GM21723 (cell line): Measurements from ENCODE around the gene ZSWIM1.
A peak's percentile ranks its signal among the peaks of the same experiment; 100 is the strongest.

ENCODE experiments used
- ATAC-seq: cut with Tn5 transposase; IDR thresholded peaks from one replicate; pipeline ENCODE4 v1.9.1; 2021; ENCODE audit warnings: mild to moderate bottlenecking, moderate library complexity; ENCODE audit not compliant: unreplicated experiment

The ZSWIM1 gene

DNA sequence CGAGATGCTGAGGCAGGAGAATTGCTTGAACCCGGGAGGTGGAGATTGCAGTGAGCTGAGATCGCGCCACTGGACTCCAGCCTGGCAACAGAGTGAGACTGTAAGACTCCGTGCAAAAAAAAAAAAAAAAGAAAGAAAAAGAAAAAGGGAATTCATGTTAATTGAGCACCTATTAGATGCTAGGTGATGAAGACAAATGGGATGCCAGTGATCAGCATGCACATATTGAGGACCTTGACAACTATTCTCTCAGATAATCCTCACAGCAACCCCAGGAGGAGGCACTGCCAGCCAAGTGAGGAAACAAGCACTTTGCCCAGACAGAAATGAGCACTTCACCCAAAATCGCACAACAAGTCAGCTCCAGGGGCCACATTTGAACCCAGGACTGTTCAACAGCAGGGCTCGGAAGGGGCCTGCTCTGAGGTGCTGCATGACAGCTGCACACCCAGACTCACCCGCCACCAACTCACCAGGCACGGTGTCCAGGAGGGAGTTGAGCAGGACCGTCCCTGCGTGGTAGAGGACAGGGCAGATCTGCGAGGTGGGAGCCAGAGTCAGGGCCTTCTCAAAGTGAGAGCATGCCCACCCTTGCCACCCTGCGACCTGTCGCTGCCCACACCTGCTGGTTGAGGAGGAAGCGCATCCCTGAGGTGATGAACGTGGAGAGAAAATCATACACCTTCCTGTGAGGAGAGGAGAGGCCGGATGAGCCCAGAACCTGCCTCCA lies 26.4 kb downstream of the ZSWIM1 start:
- no peak for ATAC-seq

DNA sequence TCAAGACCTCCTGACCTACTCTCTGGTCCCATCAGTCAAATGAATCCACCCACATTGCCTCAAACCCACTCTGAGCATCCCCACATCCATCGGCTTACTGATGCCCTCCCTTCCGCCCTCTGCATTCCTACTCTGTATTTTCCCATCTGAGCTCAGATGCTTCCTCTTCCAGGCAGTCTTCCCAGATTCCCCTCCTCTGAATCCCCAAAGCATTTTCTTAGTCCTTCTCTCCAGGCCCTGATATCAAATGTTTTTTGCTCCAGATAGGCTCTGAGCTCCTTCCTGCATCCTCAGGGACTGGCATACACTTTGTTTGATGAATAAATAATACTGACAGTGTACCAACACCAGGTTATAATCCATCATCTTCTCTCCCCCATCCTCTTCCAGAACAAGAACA lies 27.1 kb downstream of the ZSWIM1 start:
- no peak for ATAC-seq

DNA sequence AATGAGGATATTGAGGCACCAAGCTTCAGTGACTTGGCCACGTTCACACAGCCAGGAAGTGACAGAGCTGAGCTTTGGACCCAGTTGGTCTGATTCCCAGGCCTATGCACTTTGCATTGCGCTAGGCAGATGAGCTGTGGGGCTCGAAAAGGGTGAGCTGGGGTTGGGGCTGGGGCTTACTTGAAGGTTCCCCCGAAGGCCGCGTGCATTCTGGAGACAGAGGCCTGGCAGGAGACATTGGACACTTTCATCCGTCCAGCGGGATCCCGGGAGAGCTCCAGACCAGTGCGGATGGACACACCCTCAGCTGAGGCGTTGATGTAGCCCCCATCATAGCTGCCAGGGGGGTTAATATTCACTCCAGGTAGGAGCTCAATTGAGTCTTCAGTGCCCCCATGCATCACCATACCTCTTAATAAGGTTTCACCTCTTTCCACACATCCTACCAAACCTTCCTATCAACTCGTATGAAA lies 28.3 kb downstream of the ZSWIM1 start:
- ATAC-seq: no peak

DNA sequence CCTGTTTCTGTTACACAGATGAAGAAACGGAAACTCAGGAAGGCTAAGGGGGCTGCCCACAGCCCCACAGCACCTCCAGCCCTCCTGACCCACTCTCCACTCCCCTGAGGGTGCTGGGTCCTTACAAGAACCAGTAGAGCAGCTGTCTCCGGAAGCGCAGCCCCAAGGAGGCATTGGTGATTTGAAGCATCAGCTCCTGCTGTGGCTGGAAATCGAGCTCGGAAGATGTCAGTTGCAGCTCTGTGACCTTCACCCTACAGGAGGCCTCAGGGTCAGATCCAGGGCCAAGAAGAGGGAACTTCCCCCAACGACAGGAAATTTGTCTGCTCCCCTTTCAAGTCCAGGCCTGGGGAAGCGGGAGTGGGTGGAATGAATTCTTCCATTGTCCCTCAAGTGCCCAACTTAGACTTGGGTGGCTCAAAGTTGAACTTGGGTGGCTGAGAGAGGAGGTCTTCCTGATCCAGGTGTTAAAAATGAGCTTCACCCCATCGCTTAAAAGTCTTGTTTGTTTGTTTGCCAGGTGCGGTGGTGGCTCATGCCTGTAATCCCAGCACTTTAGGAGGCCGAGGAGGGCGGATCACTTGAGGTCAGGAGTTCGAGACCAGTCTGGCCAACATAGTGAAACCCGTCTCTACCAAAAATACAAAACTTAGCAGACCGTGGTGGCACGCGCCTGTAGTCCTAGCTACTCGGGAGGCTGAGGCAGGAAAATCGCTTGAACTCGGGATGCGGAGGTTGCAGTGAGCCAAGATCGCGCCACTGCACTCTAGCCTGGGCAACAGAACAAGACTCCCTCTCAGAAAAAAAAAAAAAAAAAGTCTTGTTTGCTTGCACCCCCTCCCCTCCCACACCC lies 29.0 kb downstream of the ZSWIM1 start:
- ATAC-seq: no peak

DNA sequence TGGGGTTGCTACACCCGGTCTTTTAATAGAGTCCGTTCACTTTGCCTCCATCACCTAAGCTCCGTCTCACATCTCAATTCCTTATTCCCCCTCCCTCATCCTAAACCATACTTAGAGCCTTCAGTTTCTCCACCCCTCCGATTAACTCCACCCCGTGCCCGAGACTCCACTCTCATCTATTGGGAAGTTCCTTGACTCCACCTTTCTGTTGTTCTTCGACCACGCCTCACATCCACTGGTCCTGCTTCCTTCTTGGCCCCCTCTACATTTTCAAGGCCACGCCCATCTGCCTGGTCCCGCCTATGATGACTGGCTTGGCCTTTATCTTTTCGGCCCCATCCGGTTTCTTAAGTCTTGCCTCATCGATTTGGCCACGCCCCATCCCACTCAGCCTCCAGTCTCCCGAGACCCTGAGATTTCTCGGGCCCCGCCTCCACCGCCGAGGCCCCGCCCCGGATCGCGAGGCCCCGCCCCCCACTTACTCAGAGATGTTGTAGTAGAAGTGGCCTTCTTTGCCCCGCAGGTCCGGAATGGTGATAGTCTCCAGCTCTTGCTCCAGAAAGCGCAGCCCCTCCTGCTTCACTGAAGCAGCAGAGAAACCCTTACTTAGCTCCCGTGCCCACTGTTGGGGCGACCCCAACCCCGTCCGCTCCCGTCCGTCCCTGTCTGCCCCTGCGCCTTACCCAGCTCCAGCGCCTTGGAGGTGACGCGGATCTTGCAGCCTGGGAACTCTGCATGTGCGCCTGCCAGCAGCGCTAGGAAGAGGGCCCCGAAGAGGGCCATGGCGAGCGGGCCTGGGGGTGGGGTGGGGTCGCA lies 29.9 kb downstream of the ZSWIM1 start:
- ATAC-seq: peak; percentile 90

DNA sequence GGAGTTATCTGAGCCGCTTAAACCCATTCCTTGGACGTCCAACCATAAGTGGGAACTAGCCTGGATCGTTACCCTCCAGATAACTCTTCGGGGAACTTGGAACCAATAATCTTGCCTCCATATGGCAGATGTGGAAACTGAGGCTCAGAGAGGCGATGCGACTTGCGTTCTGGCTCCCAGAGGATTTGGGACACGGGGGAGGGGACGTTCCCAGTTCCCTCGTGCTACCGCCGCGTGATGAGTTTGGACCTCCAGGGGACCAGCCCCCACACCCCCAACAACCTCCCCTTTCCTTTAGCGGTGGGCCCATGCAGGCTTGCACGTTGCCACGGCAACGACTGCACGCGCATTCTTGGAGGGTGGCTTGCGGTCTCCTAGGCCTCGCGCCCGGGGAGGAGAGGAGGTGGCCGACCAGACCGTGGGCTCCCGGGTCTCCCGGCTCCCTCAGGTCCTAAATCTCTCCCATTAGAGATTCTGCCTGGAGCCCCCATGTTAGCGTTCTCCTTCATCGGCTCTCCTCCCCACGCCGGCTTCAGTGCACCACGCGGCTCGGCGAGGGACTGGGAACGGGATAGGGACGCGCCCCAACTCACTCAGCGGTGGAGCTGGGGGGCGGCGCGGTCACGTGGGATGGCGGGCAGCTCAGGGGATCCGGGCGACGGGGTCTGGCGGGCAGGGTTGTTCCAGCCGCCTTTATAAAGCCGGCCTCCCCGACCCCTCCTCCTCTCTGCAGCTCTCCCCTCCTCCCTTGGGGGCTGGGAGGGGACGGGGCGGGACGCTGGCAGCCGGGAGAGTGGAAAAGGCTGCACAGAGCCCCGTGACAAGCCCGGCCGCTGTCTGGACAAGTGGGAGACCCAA lies 30.7 kb downstream of the ZSWIM1 start, which contains the start of gene PLTP:
PLTP (minus strand) TSS at position 670 of the 858 bp plus-strand sequence. CDS start 703 bp downstream, outside the sequence.
- no peak for ATAC-seq

DNA sequence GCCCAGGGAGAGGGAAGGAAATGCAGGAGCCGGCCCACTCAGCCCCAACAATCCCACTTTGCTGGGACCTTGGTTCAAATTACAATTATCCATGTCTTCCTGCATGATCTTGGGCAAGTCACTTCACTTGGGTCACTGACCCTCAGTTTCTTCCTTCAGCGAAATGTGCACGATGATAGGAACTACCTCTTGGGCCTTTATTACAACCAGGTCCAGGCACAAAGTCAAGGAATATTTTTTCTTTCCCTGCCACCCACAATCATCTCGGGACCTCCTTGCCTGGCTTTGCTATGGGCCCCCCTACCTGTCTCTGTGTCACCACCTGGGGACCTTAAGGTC lies 31.3 kb downstream of the ZSWIM1 start:
- ATAC-seq: no peak

DNA sequence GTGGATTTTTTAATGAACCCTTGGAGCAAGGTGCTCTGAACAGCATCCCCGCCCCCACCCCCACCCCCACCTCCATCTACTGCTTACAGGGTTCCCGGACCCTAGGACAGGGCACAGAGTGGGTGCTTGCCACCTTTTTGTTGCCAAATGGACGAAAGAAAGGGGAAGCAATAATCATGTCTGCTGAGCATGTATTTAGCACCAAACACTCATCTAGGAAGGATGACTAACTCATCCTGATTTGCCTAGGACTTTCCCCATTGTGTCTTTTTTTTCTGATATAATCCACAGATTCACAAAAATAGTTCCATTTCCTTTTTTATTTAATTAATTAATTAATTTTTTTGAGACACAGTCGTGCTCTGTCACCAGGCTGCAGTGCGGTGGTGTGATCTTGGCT lies 32.1 kb downstream of the ZSWIM1 start:
- no peak for ATAC-seq

DNA sequence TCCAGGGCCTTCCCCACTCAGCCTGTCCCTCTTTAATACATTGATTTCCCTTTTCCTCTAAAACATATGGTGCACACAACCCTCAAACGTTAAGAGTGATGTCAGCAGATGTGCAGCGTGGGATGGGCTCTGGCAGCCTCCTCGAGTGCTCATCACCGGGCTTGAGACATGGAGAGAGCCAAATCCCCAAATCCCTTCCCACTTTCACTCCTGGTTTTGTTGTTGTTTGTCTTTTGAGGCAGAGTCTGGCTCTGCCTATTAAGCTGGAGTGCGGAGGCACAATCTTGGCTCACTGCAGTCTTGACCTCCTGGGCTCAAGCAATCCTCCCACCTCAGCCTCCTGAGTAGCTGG lies 36.7 kb downstream of the ZSWIM1 start:
- ATAC-seq: no peak

DNA sequence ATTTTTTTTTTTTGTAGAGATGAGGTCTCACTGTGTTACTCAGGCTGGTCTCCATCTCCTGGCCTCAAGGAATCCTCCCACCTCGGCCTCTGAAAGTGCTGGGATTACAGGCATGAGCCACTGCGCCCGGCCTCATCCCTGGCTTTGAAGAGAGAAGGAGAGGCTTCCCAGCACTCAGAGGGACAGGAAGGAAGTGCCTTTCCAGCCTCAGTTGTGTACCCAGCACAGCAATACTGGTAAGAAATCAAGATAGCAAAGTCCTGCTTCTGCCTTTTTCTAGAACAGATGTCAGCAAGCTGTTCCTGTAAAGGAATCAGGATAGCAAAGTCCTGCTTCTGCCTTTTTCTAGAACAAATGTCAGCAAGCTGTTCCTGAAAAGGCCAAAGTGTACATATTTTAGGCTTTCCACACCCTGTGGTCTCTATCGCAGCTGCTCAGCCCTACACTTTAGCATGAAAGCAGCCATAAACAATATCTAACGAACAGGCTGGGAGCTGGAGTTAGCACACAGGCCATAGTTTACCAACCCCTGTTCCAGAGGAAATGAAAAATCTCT lies 37.2 kb downstream of the ZSWIM1 start:
- ATAC-seq: no peak

DNA sequence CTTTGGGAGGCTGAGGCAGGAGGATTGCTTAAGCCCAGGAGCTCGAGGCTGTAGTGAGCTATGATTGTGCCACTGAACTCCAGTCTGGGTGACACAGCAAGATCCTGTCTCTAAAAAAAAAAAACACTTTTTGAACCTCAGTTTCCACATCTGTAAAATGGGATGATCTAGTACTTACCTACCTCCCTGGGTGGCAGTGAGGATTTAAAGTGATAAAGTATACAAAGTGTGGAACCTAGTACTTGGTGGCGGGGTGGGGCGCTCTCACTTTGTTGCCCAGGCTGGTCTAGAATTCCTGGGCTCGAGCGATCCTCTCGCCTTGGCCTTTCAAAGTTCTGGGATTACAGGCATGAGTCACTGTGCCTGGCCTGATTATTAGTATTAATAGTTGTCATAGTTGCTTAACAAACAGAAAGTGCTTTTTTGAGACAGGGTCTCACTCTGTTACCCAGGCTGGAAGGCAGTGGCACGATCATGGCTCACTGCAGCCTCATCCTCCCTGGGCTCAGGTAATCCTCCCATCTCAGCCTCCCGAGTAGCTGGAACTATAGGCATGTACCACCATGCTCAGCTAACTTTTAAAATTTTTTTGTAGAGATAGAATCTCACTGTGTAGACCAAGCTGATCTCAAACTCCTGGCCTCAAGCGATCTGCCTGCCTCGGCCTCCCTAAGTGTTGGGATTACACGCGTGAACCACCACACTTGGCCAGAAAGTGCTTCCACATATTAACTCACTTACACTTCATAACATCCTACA lies 37.9 kb downstream of the ZSWIM1 start:
- no peak for ATAC-seq

DNA sequence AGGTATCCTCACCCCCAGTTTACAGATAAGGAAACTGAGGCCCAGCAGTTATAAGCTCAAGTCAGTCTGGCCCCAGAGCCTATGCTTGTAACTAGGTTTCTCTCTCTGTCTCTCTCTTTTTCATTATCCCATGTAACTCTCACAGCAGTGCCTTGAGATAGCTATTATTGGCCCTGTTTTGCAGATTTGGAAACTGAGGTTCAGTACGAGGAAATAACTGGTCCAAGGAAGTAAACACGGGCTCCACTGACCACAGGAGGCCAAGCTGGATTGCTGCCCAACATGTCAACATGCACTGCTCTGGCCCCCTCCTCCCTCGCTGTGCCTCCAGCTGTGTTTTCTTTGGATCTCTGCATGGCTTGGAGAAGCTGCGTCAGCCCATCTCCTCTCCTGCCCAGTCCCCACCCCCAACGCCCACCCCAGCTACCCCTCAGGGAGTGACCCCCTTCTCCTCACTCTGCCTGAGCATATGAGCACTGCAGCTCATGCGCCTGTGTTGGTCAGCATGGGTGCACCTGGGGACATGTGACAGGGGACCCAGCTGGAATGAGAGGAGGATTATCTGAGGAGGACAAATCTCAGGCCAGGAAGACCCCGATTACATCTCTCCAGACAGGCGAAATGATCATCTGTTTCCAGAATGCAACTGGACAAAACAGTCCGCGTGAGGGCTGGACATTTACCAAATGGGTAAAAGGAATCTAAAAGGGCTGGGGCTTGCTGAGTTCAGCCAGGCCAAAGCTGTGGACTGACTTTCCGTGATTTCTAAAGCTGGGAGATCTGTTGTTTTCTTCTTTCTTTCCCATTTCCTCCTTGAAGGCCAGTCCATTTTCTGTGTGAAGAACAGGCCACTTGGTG lies 38.7 kb downstream of the ZSWIM1 start:
- ATAC-seq: no peak

DNA sequence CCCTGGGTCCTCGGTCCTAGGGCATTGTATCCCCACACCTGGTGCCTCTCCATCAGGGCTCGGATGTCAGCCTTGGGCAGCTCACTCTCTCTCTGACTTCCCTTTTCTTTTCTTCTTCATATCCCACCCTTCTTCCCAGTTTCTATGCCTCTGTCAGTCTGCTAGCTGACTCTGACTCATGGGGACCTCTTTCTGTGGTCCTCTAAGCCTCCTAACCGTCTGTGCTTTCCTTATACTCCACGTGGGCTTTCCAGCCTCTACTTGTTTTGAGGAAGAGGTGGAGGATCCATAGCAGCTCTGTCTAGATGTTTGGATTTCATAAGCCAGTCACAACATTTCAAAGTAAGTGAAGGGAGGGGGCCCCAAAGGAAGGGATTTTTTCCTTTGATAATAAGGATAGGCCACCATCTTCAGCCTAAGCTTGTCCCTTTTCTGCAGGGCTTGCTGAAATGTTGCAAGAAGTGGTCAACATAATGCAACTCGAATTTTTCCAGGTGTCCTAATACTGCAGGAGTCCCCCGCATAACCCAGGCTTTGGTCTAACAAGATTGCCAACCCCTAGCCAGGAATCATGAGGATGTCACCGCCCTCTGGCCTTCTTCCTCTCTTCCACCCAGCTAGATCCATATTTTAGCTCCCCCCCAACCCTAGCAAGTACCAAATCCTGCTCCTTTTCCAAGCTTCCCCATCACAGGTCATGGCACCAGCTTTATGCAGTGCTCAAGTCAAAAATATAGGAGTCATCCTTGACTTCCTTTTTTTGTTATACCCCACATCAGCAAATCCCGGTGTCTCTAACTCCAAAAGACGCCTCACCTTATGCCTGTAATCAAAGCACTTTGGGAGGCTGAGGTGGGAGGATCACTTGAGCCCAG lies 39.7 kb downstream of the ZSWIM1 start:
- ATAC-seq: no peak

DNA sequence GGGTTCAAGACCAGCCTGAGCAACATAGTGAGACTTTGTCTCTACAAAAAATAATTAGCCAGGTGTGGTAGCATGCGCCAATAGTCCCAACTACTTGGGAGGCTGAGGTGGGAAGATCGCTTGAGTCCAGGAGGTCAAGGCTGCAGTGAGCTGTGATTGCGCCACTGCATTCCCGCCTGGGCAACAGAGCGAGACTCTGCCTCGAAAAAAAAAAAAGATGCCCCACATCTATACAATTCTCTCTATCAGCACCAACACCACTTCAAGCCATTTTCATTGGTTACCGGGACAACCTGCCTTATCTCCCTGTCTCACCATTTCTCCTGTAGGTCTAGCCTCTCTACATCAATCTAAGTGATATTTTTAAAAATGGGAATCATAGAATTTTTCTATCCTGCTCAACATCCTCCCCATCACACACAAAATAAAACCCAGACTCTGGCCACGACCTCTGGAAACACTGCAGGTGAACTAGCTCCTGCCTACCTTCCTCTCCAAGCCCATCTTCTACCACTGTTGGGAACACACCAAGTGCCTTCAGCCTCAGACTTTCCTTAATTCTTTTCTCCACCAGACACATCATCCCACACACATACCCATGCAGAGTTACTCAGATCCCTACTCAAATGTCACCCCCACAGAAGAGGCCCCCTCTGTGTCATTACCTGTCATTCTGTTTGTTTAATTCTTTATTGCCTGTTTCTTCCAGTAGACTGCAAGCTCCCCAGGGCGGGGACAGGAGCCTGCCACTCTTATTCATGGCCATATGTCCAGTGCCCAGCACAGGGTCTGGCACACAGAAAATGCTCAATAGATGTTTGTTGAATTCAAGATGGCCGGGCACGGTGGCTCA lies 40.5 kb downstream of the ZSWIM1 start:
- no peak for ATAC-seq

DNA sequence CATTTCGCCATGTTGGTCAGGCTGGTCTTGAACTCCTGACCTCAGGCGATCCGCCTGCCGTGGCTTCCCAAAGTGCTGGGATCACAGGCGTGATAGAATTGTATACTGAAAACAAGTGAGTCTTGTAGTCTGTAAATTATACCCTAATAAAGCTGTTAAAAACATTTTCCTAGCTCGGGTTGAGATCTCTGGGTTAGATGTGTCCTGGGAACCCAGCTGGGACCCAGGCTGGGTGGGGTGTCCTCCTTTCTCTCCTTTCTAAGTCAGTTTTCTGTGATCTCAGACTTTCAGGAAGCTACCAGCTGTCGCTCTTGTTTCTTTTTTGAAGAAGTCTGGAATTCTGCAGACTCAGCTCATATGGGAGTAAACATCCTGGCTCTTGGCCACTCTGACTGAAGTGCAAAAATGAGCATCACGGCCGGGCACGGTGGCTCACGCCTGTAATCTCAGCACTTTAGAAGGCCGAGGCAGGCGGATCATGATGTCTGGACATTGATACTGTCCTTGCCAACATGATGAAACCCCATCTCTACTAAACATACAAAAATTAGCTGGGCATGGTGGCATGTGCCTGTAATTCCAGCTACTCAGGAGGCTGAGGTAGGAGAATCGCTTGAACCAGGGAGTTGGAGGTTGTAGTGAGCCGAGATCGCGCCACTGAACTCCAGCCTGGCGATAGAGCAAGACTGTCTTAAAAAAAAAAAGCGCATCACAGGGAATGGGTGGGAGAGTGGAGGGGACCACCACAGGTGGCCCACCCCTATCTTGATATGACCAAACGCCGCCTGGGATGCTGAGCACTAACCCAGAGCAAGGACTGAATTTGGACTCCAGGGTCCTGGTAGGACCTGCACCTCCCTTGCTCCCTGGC lies 43.6 kb downstream of the ZSWIM1 start:
- ATAC-seq: no peak
